ENCODE results near the gene SLC1A2. TPM values are rescaled to one million over a fixed set of nuclear protein-coding genes. Genes with fewer than 3 reads are reported as not detected.

Gene SLC1A2
- total RNA-seq, 5 donors from 2014 or later (not counting 1 experiment from before 2014, with no cell fraction given), result 0.07 to 0.19 (median 0.12) TPM

DNA sequence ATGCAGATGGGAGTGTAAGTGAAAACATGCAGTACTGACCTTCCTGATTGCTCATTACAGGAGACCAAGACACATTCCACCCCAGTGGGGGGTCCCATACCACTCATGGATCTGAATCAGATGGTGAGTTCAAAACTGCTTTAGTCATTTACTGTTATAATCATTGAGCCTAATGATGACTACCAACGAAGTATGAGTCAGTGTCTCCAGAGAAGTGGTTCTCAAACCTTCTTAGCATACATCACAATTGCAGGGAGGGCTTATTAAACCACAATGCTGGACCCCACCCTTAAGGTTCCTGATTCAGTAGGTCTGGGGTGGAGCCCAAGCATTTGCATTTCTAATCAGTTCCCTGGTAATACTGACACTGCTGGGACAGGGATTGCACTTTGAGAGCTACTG is 204.6 kb downstream of the SLC1A2 start:
- Mint-ChIP-seq H3K4me3 (peak overlapping the region in 2 of 3 donors; percentile 5 to 38), H3K4me1 (peaks cover 72 to 89% (median 83%) of the 10 kb centered on the region in 3 donors), H3K9me3 (peaks cover 0 to 8% (median 7%) of the 10 kb centered on the region in 3 donors), H3K27ac (peak overlapping the region; percentile 94 to 97), H3K27me3 (no peaks in the 10 kb centered on the region), H3K36me3 (peaks cover 89% of the 10 kb centered on the region)
- WGBS (ENCODE audit: insufficient coverage), result no CpG with 5 or more reads among the region's 1 CpG
- H3K27me3 ChIP-seq (replicated peaks in 1 of 2; ENCODE audit: control insufficient read depth in 2 of 2, extremely low read depth in 1 of 2, insufficient read depth in 2 of 2, low read length in 1 of 2), result no peaks in the 10 kb centered on the region
- peak overlapping the region; percentile 33 for H3K27ac ChIP-seq (ENCODE audit: low read length)
- peak in 3 of 35 experiments; percentile 12 to 30 (median 26) for DNase-seq
- ChIA-PET POLR2A (no interaction called here), CTCF (no interaction called here)
- peaks cover 3% of the 10 kb centered on the region for H3K9me3 ChIP-seq
- no peak overlapping the region for H3K4me3 ChIP-seq (ENCODE audit: control insufficient read depth in 1 of 2, extremely low read depth in 1 of 2, low read length in 1 of 2)
- peaks cover 34 to 48% of the 10 kb centered on the region in 2 experiments for H3K4me1 ChIP-seq (ENCODE audit: control insufficient read depth in 1 of 2, extremely low read depth in 1 of 2, insufficient read depth in 2 of 2, low read length in 2 of 2)
- peaks cover 8 to 73% of the 10 kb centered on the region in 2 donors for H3K36me3 ChIP-seq (ENCODE audit: control insufficient read depth in 2 of 2, extremely low read depth in 1 of 2, insufficient read depth in 1 of 2, low read length in 1 of 2)
- peak in 3 of 4 experiments; percentile 9 to 37 (median 33) for ATAC-seq (replicated peaks in 1 of 4)

- Mint-ChIP-seq H3K36me3 (peaks cover 89% of the 10 kb centered on the region), H3K27ac (peak overlapping the region; percentile 94 to 97), H3K4me1 (peaks cover 69 to 87% (median 81%) of the 10 kb centered on the region in 3 donors), H3K9me3 (peaks cover 0 to 13% (median 7%) of the 10 kb centered on the region in 3 donors), H3K27me3 (no peaks in the 10 kb centered on the region), H3K4me3 (peak overlapping the region in 2 of 3 donors; percentile 5 to 38)
- WGBS (ENCODE audit: insufficient coverage), result 100% methylated on average over 1 of the region's 2 CpGs
- no peak overlapping the region for H3K4me3 ChIP-seq (ENCODE audit: control insufficient read depth in 1 of 2, extremely low read depth in 1 of 2, low read length in 1 of 2)
- H3K27me3 ChIP-seq (replicated peaks in 1 of 2; ENCODE audit: control insufficient read depth in 2 of 2, extremely low read depth in 1 of 2, insufficient read depth in 2 of 2, low read length in 1 of 2), result no peaks in the 10 kb centered on the region
- ChIA-PET CTCF (no interaction called here), POLR2A (interaction anchor here in 1 of 2 donors (0.5 to 0.7 kb wide), 3 partner anchors 42 to 200 kb away, joined by 3 to 5 read pairs (median 4); no protein-coding TSS in a partner anchor)
- peaks cover 8 to 73% of the 10 kb centered on the region in 2 donors for H3K36me3 ChIP-seq (ENCODE audit: control insufficient read depth in 2 of 2, extremely low read depth in 1 of 2, insufficient read depth in 1 of 2, low read length in 1 of 2)
- ATAC-seq (replicated peaks in 1 of 4), result no peak
- peak overlapping the region; percentile 33 for H3K27ac ChIP-seq (ENCODE audit: low read length)
- H3K9me3 ChIP-seq, result peaks cover 4% of the 10 kb centered on the region
- DNase-seq, result no peak
- H3K4me1 ChIP-seq (ENCODE audit: control insufficient read depth in 1 of 2, extremely low read depth in 1 of 2, insufficient read depth in 2 of 2, low read length in 2 of 2), result peaks cover 34 to 48% of the 10 kb centered on the region in 2 experiments
Measured at GRCh38 chr11:35214226-35214770, 205.1 kb downstream of the SLC1A2 start.

GRCh38 chr11:35211952-35212351 is 207.4 kb downstream of the SLC1A2 start:
- no peak overlapping the region for H3K27ac ChIP-seq (ENCODE audit: low read length)

GRCh38 chr11:35210876-35211546 is 208.3 kb downstream of the SLC1A2 start:
- ATAC-seq (replicated peaks in 1 of 4) (no peak), DNase-seq (no peak)
- Histone ChIP-seq H3K9me3 (peaks cover 6% of the 10 kb centered on the region), H3K4me3 (ENCODE audit: control insufficient read depth in 1 of 2, extremely low read depth in 1 of 2, low read length in 1 of 2) (no peak overlapping the region), H3K4me1 (ENCODE audit: control insufficient read depth in 1 of 2, extremely low read depth in 1 of 2, insufficient read depth in 2 of 2, low read length in 2 of 2) (peaks cover 19 to 32% of the 10 kb centered on the region in 2 experiments), H3K27me3 (replicated peaks in 1 of 2; ENCODE audit: control insufficient read depth in 2 of 2, extremely low read depth in 1 of 2, insufficient read depth in 2 of 2, low read length in 1 of 2) (no peaks in the 10 kb centered on the region), H3K36me3 (ENCODE audit: control insufficient read depth in 2 of 2, extremely low read depth in 1 of 2, insufficient read depth in 1 of 2, low read length in 1 of 2) (peaks cover 5 to 76% of the 10 kb centered on the region in 2 donors), H3K27ac (ENCODE audit: low read length) (no peak overlapping the region)
- Mint-ChIP-seq H3K9me3 (peaks cover 4 to 18% (median 12%) of the 10 kb centered on the region in 3 donors), H3K4me1 (peaks cover 59 to 75% (median 73%) of the 10 kb centered on the region in 3 donors), H3K4me3 (no peak overlapping the region), H3K36me3 (peaks cover 93% of the 10 kb centered on the region), H3K27me3 (no peaks in the 10 kb centered on the region), H3K27ac (peak overlapping the region; percentile 69 to 71)
- POLR2A ChIA-PET, result interaction anchor here in 1 of 2 donors (0.6 kb wide), 1 partner anchor 41 kb away, joined by 4 read pairs; no protein-coding TSS in a partner anchor
- CTCF ChIA-PET, result no interaction called here
- no CpG with 5 or more reads among the region's 3 CpGs for WGBS (ENCODE audit: insufficient coverage)

More at GRCh38 chr11:35211952-35212351, 207.4 kb downstream of the SLC1A2 start:
- Histone ChIP-seq H3K4me1 (ENCODE audit: control insufficient read depth in 1 of 2, extremely low read depth in 1 of 2, insufficient read depth in 2 of 2, low read length in 2 of 2) (peaks cover 28 to 41% of the 10 kb centered on the region in 2 experiments), H3K36me3 (ENCODE audit: control insufficient read depth in 2 of 2, extremely low read depth in 1 of 2, insufficient read depth in 1 of 2, low read length in 1 of 2) (peaks cover 5 to 77% of the 10 kb centered on the region in 2 donors), H3K27me3 (replicated peaks in 1 of 2; ENCODE audit: control insufficient read depth in 2 of 2, extremely low read depth in 1 of 2, insufficient read depth in 2 of 2, low read length in 1 of 2) (no peaks in the 10 kb centered on the region), H3K4me3 (ENCODE audit: control insufficient read depth in 1 of 2, extremely low read depth in 1 of 2, low read length in 1 of 2) (no peak overlapping the region), H3K9me3 (peaks cover 6% of the 10 kb centered on the region)
- no CpG with 5 or more reads among the region's 3 CpGs for WGBS (ENCODE audit: insufficient coverage)
- ATAC-seq (replicated peaks in 1 of 4) (no peak), DNase-seq (no peak)
- H3K4me3 Mint-ChIP-seq, result no peak overlapping the region
- peak overlapping the region; percentile 71 to 78 for H3K27ac Mint-ChIP-seq
- H3K27me3 Mint-ChIP-seq, result no peaks in the 10 kb centered on the region
- H3K4me1 Mint-ChIP-seq, result peaks cover 63 to 78% (median 78%) of the 10 kb centered on the region in 3 donors
- POLR2A ChIA-PET, result no interaction called here
- peaks cover 4 to 18% (median 12%) of the 10 kb centered on the region in 3 donors for H3K9me3 Mint-ChIP-seq
- H3K36me3 Mint-ChIP-seq, result peaks cover 93% of the 10 kb centered on the region
- CTCF ChIA-PET, result interaction anchor here in 1 of 2 donors (0.6 kb wide), 1 partner anchor 12 kb away, joined by 8 read pairs; no protein-coding TSS in a partner anchor

DNA sequence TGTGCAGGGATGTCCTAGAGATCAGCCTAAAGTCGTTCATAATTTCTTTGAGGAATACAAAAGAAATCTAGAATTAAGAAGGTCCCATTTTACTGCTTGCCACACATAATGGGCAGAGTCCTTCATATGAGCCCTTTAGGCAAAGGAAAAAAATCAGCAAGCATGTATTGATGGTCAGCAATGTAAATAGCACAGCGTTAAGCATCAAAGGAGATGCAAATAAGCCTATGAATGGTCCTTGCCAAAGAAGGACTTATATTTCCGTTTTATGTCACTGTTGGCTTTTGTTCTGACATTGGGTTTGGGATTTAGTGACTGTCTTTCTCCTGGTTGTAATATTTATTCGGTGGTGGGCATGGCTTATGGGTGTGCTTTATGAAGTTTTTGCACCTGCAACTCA is 210.6 kb downstream of the SLC1A2 start:
- H3K27me3 Mint-ChIP-seq, result no peaks in the 10 kb centered on the region
- Histone ChIP-seq H3K36me3 (ENCODE audit: control insufficient read depth in 2 of 2, extremely low read depth in 1 of 2, insufficient read depth in 1 of 2, low read length in 1 of 2) (peaks cover 8 to 81% of the 10 kb centered on the region in 2 donors), H3K27me3 (replicated peaks in 1 of 2; ENCODE audit: control insufficient read depth in 2 of 2, extremely low read depth in 1 of 2, insufficient read depth in 2 of 2, low read length in 1 of 2) (no peaks in the 10 kb centered on the region), H3K9me3 (peaks cover 6% of the 10 kb centered on the region), H3K4me3 (ENCODE audit: control insufficient read depth in 1 of 2, extremely low read depth in 1 of 2, low read length in 1 of 2) (no peak overlapping the region), H3K4me1 (ENCODE audit: control insufficient read depth in 1 of 2, extremely low read depth in 1 of 2, insufficient read depth in 2 of 2, low read length in 2 of 2) (peaks cover 4 to 15% of the 10 kb centered on the region in 2 experiments), H3K27ac (ENCODE audit: low read length) (no peak overlapping the region)
- WGBS (ENCODE audit: insufficient coverage), result 100% methylated on average over 2 of the region's 4 CpGs
- DNase-seq (no peak), ATAC-seq (replicated peaks in 1 of 4) (no peak)
- ChIA-PET POLR2A (no interaction called here), CTCF (interaction anchor here in 1 of 2 donors (1.0 kb wide), 1 partner anchor 16 kb away, joined by 3 read pairs; no protein-coding TSS in a partner anchor)
- peak overlapping the region in 1 of 2 donors; percentile 80 for H3K27ac Mint-ChIP-seq
- no peak overlapping the region for H3K4me3 Mint-ChIP-seq
- H3K36me3 Mint-ChIP-seq, result peaks cover 93% of the 10 kb centered on the region
- H3K4me1 Mint-ChIP-seq, result peaks cover 52 to 71% (median 67%) of the 10 kb centered on the region in 3 donors
- peaks cover 4 to 18% (median 12%) of the 10 kb centered on the region in 3 donors for H3K9me3 Mint-ChIP-seq

All from T-cell (primary cell).